OCI-LY1 (cell line): Measurements from ENCODE around the gene CFAP74.

Source experiments
- CTCF ChIP-seq: fragments of 200-600 bp; sonication (generic), shearing (Covaris generic); IDR thresholded peaks from 2 replicates; pipeline ENCODE4 v1.5.1; 2017; ENCODE audit warnings: mild to moderate bottlenecking, antibody characterized with exemption, low read length, moderate library complexity, mixed read lengths
- EZH2 ChIP-seq: fragments of 200-600 bp; sonication (generic), shearing (Covaris generic); IDR thresholded peaks from 2 replicates; pipeline ENCODE4 v1.8.0; 2017; ENCODE audit warnings: borderline replicate concordance, mixed run types, mild to moderate bottlenecking, antibody characterized with exemption, low read length, moderate library complexity, mixed read lengths

GRCh38 chr1:1938613-1939295 lies 64.8 kb downstream of the CFAP74 start:
- TF ChIP-seq CTCF (no peak), EZH2 (no peak)
